GM21447 (cell line): Measurements from ENCODE around the gene PIAS1.

ENCODE experiments used
- ATAC-seq: cut with Tn5 transposase; IDR thresholded peaks from one replicate; pipeline ENCODE4 v1.9.1; 2021; ENCODE audit not compliant: unreplicated experiment

PIAS1 gene

DNA sequence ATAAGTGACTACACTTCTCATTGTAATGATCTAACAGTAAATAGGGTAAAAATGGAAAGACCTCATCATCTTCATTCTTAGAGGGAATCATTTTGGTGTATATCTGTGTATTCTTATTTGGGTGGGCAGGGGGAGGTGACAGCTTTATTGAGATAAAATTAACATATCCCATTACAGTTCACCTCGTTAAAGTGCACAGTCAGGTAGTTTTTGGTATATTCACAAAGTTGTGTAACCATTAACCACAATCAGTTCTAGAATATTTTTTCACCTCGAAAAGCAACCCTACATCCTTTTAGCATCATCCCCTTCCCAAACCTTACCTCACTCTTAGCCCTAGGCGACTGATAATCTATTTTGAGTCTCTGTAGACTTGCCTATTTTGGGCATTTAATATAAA is 8.1 kb downstream of the PIAS1 start:
- no peak for ATAC-seq

DNA sequence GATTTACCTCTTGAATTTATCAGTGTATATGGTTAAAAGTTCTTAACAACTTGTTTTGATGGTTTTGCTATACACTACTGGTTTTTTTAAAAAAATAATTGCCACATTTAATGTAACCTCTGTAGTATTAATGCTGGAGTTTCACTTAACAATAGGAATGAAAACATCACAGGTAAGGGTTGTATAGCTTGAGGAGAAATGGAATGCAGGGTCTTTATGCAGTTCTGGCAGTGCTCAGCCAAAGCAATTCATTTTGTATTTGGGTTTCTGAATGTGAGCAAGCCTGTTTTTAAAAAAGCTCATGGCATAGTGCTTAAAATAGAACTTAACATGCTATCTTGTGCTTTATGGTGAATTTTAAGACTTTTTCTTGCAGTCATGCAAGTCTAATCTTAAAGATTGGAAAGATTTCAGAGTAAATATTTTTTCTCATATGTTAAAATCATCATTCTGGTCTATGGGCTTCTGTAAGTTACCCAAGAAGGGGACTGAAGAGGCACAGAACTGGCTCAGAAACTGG is 8.9 kb downstream of the PIAS1 start:
- no peak for ATAC-seq

DNA sequence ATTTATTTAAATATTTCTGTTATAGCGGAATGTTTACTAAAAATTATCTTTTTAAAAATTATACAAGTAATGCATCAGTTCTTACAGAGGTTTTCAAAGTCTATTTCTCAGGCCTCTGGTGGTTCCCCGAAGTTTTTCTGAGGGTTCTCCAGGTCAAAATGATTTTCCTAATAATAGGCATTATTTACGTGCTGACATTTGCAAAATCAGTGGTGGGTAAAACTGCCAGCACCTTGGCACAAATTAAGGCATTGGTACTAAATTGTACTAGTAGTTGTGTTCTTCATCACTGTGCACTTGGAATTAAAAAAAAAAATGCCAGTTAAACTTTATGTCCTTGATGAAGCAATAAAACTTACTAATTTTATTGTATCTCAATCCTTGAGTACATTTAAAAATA is 9.5 kb downstream of the PIAS1 start:
- ATAC-seq = no peak

GRCh38 chr15:68073576-68074288 is 19.6 kb downstream of the PIAS1 start:
- no peak for ATAC-seq

DNA sequence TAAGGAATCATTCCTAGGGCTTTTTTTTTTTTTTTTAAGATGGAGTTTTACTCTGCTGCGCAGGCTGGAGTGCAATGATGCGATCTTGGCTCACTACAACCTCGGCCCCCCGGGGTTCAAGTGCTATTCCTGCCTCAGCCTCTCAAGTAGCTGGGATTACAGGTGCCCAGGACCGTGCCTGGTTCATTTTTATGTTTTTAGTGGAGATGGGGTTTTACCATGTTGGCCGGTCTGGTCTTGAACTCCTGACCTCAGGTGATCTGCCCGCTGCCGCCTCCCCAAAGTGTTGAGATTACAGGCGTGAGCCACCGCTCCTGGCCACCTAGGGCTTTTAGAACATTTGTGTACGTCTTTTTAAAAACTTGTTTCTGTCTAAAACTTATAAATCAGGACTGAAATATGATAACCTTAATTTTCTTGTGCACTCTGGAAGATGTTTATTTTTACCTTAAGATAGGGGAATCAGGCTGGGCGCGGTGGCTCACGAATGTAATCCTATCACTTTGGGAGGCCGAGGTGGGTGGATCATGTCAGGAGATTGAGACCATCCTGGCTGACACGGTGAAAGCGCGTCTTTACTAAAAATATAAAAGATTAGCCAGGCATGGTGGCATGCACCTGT is 21.8 kb downstream of the PIAS1 start:
- no peak for ATAC-seq

DNA sequence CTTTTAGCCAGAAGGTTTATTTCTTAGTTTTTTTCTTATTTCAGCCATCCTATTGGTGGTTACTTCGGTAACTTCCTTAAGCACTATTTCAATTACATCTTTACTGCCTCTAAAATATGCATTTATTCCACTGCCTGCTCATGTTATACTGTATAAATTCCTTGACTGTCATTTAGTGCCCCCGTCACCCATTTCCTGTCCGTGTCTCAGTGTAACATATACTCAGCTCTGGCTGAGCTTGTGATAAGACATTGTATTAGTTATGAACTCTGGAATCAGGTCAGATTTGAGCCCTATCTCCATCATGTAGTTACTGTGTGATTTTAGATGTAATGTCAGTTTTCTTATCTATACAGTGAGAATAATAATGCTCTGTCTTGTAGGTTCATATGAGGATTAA is 24.2 kb downstream of the PIAS1 start:
- ATAC-seq = no peak

- ATAC-seq = no peak
Observed at GRCh38 chr15:68080334-68080733, 26.2 kb downstream of the PIAS1 start.

DNA sequence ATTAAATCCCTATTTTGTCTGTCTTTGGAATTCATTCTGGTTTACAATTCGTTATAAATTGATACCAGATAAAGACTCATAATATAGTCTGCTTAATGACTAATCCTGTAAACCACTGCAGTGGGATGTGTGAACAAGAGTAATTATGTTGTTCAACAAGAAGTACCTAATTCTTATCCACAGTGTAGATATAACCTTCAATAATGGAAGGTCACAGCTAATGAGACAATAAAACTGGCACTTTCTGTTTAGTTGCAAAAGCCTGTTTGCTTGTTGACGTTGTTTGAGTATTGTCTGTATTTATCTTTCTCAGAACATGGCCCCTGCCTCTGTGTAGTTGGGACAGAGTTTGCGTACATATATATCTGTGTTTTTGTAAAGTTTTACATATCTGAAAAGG is 26.7 kb downstream of the PIAS1 start:
- ATAC-seq = no peak

DNA sequence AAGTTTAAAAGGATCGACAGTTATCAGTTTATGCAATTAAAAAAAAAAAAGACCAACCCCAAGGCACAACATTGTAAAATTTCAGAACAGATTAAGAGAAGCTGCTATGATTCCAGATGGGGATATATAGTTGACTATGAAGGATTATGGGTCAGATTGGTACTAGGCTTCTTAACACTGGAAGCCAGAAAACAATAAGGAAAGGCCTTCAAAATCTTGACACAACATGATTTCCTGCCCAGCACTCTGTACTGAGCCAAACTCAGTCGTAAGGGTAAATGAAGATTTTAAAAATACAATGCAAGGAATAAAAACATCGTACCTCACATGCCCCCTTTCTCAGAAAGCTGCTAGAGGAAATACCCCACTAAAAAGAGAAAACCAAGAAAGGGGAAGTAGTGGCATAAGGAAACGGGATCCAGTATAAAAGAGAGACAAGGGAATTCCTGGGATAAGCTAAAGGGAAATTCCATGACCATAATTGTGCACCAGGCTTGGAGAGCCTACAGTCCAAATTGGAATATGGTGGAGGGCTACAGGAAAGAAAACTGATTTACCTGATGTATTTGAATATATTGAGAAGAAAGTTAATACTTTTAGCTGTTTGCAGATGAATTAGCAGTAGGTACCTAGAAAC is 27.9 kb downstream of the PIAS1 start:
- ATAC-seq = no peak

- ATAC-seq = no peak
Observed at GRCh38 chr15:68082735-68083134, 28.6 kb downstream of the PIAS1 start.

DNA sequence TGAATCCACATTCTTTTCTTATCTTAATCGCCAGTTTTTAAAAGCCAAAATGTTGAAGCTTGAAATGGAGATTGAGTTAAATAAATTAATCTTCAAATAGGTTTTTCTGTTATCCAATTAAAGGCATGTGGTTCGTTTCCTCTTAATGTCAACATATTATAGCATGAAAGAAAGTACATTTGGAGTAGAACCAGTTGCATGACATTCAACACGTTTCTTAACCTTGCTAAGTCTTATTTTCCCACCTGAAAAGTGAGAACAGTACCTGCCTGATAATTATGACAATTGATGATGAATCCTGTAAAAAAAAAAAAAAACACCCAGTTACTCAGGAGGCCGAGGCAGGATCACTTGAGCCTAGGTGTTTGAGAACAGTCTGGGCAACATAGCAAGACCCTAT is 29.3 kb downstream of the PIAS1 start:
- ATAC-seq = no peak

GRCh38 chr15:68085052-68085451 is 30.9 kb downstream of the PIAS1 start:
- no peak for ATAC-seq

DNA sequence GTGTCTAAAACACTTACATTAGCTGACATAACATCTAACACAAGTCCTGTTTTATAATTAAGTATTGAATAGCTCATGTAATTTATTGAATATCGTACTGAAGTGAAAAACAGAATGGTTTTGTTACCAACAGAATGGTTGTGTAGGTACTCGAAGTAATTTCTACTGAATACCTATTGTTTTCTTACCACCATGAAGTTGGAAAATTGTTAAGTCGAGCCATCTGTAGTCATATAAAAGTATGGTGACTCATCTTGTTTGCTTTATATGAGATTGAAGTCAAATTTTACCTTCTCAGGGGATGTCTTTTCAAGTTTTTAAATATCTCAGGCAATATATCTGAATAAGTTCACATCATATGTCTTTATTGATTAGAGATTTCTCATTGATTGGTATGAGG is 37.6 kb downstream of the PIAS1 start:
- ATAC-seq = no peak

DNA sequence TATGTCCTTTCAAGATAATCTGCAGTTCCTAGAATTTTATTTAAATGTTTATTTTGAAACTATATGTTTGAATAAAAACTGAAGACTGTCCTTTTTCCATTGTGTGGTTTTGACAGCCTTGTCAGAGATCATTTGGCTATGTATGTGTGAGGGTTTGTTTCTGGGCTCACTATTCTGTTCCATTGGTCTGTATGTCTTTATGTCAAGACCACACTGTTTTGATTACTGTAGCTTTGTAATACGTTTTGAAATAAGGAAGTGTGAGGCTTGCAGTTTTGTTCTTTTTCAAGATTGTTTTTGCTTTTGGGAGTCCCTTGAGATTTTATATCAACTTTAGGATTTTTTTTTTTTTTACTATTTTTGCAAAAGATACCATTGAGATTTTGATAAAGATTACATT is 42.0 kb downstream of the PIAS1 start:
- ATAC-seq = no peak

DNA sequence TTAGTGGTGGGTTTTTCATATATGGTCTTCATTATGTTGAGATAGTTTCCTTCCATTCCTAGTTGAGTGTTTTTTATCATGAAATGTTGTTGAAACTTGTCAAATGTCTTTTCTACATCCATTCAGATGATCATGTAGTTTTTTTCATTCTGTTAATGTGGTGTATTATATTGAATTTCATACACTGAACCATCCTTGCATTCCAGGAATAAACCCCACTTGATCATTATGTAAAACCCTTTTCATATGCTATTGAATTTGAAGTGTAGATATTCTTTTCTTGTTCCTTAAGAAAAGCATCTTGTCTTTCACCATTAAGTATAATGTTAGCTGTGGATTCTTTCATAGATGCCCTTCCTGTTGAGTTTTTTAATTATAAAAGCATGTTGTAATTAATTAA is 42.9 kb downstream of the PIAS1 start:
- ATAC-seq = no peak

DNA sequence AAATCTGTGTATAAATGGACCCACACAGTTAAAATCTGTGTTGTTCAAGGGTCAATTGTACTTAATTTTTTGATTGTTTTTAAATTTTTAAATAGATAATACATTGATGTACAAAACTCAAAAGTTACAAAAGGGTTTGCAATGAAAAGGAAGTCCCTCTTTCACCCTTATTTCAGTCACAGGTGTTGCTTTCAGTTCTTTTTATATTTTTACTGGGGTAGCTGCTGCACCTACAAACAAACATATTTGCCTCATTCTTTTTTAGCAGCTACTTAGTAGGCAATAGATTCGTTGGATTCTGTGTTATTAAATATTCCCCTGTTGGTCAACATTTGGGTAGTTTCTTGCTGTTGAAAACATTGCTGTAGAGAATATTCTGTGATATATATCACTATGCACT is 44.4 kb downstream of the PIAS1 start:
- no peak for ATAC-seq

DNA sequence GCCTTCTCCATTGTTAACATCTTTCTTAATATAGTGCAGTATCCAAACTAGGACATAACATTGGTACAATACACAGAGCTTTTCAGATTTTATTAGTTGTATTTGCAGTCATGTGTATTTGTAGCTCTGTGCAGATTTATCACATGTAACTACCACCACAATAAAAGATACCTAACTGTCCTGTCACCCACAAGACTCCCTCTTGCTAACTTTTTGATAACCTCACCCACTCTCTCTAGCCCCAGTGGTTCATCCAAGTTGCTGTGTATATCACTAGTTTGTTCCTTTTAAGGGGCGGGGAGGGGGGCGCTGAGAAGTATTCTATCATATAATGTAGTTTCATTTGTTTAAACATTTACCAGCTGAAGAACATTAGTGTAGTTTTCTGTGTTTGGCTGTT is 46.1 kb downstream of the PIAS1 start:
- ATAC-seq = no peak

DNA sequence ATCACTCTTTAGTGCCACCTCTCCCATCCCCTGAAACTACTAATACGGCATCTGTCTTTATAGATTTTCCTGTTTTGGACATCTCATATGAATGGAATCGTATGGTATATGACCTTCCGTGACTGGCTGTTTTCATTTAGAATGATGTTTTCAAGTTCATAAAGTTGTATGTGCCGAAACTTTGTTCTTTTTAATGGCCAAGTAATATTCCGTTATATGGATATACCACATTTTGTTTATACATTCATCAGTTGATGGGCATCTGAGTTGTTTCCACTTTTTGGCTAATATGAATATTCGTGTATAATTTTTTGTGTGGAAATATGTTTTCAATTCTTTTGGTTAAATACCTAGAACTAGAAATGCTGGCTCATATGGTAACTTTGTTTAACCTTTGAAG is 49.5 kb downstream of the PIAS1 start:
- no peak for ATAC-seq

- ATAC-seq = no peak
Observed at GRCh38 chr15:68106656-68107055, 52.5 kb downstream of the PIAS1 start.

GRCh38 chr15:68107142-68107541 is 53.0 kb downstream of the PIAS1 start:
- no peak for ATAC-seq

GRCh38 chr15:68112706-68113105 is 58.6 kb downstream of the PIAS1 start:
- no peak for ATAC-seq

GRCh38 chr15:68113273-68113672 is 59.2 kb downstream of the PIAS1 start:
- ATAC-seq = no peak
